Lower leg skin (tissue), 4 donors: ENCODE results near the gene NFYC. TPM values are rescaled to one million over a fixed set of nuclear protein-coding genes. Genes with fewer than 3 reads are reported as not detected.

Experiments
- DNase-seq, 2 donors: peaks; one replicate each; pipeline ENCODE4 v3.0.0-alpha.2; 2019; ENCODE audit warnings: low spot score in 2 of 2
- H3K4me3 ChIP-seq: fragments of 200-600 bp; sonication (generic); 2 replicates; pipeline ENCODE4 v1.5.1; 2017; ENCODE audit warnings: mild to moderate bottlenecking, low read depth; ENCODE audit not compliant: poor library complexity, severe bottlenecking
- CTCF ChIP-seq, 3 donors: fragments of 450-650 bp; IDR thresholded peaks; one replicate each; pipeline ENCODE4 v1.5.1; 2016; ENCODE audit warnings: antibody characterized with exemption in 3 of 3, mild to moderate bottlenecking in 3 of 3, moderate library complexity in 2 of 3
- POLR2A ChIP-seq, 2 donors: fragments of 450-650 bp; IDR thresholded peaks; one replicate each; pipeline ENCODE4 v1.6.1; 2016 to 2017; ENCODE audit warnings: antibody characterized with exemption in 2 of 2, mild to moderate bottlenecking in 1 of 2, moderate library complexity in 1 of 2
- WGBS, 2 donors: methylation state at CpG; one replicate each; pipeline ENCODE4 v1.1.5; 2018; 5-methylcytosine and 5-hydroxymethylcytosine counted together
- intact Hi-C: fragments of 100-400 bp; cut with DNase I; formaldehyde crosslinking; loops from one replicate; pipeline ENCODE4 v1.15.0; 2023; ENCODE audit warnings: low total_unique reads
- total RNA-seq, 4 donors: library from RNA; depleted of rRNA; stranded (reverse); fragments of >200 nt; gene quantifications; one replicate each; pipeline ENCODE4 v1.1.0, GENCODE V29; 2016

Gene NFYC
- total RNA-seq, 4 donors from 2014 or later: 53.3 to 94.4 (median 68.0) TPM

GRCh38 chr1:40789342-40789598 is 97.8 kb downstream of the NFYC start:
- intact Hi-C loops: no loop called here
- H3K4me3 ChIP-seq: no peak overlapping the region
- WGBS, 2 donors: 89 to 96% methylated on average over 2 of the region's 2 CpGs
- TF ChIP-seq CTCF (IDR thresholded peaks at IDR 0.05): no peak
- no peak for TF ChIP-seq POLR2A (IDR thresholded peaks at IDR 0.05)
- DNase-seq: no peak

DNA sequence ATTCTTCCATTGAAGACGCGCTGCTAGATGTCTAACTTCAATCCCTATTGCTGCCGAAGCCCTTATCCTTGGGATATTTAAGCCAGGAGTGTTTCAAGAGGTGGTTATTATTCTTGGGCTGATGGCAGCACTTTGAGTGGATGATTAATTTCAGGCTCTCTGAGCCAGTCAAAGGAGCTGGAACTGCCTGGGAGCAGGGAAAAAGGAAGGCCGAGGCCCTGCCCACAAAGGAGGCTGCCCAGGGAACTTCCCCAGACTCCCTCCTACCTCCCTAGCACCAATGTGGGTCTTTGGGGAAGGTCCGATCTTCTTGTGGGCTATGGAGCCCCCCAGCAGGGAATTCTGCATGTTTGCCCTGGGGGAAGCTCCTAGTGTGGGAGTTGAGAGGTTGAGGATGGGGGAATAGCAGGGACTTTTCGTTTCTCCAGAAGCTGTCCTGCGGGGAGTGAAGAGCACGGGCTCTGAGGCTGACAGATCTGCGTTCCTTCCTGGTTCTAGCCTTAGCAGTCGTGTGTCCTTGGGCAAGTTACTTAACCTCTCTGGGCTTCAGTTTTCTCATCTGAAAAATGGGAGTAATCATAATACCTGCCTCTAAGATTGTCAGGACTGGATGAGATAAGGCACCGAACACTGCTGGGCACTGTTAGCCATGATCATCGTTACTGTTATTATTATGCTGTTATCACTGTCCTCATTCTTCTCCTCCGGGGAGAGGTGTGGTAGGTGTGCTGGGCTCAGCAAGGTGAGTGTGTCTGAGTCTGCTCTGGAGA is 98.3 kb downstream of the NFYC start:
- no peak overlapping the region for H3K4me3 ChIP-seq
- TF ChIP-seq CTCF (IDR thresholded peaks at IDR 0.05): no peak
- intact Hi-C loops: no loop called here
- DNase-seq: no peak
- WGBS, 2 donors: 87 to 88% methylated on average over 13 of the region's 13 CpGs

- intact Hi-C loops: no loop called here
- TF ChIP-seq CTCF (IDR thresholded peaks at IDR 0.05): no peak
- no peak for TF ChIP-seq POLR2A (IDR thresholded peaks at IDR 0.05)
- no peak for DNase-seq
- H3K4me3 ChIP-seq: no peak overlapping the region
- 72 to 80% methylated on average over 7 of the region's 7 CpGs for WGBS, 2 donors
Measured at GRCh38 chr1:40792036-40792435, 100.5 kb downstream of the NFYC start.

GRCh38 chr1:40793617-40794016 is 102.1 kb downstream of the NFYC start:
- H3K4me3 ChIP-seq: no peak overlapping the region
- DNase-seq: no peak
- 94 to 96% methylated on average over 3 of the region's 3 CpGs for WGBS, 2 donors
- intact Hi-C loops: no loop called here
- no peak for TF ChIP-seq CTCF (IDR thresholded peaks at IDR 0.05)
- no peak for TF ChIP-seq POLR2A (IDR thresholded peaks at IDR 0.05)

DNA sequence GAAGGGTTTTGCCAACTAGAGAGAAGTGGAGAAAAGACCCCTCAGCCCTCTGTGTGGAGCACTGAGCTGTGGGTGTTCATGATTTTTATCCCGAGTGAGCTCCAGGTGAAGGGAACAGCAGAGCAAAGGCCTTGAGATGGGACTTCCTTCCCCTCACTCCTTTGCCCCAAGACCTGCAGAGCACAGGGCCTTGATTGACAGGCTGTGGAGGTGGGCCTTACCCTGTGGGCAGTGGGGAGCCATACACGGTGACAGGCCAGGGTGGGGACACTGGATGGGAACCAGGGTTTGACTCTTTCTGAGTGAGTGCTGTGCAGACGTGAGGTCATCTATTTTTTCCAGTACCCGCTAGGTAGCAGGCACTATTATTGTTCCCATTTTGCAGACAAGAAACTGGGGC is 102.5 kb downstream of the NFYC start:
- TF ChIP-seq POLR2A (IDR thresholded peaks at IDR 0.05): no peak
- DNase-seq: no peak
- no peak overlapping the region for H3K4me3 ChIP-seq
- WGBS, 2 donors: 78 to 88% methylated on average over 4 of the region's 4 CpGs
- intact Hi-C loops: no loop called here

- TF ChIP-seq CTCF (IDR thresholded peaks at IDR 0.05) (no peak), POLR2A (IDR thresholded peaks at IDR 0.05) (no peak)
- intact Hi-C loops: no loop called here
- no peak overlapping the region for H3K4me3 ChIP-seq
- DNase-seq: no peak
- 83 to 91% methylated on average over 10 of the region's 10 CpGs for WGBS, 2 donors
Measured at GRCh38 chr1:40794974-40795715, 103.6 kb downstream of the NFYC start.
